ENCODE measurements around the gene LGALS4. TPM values are rescaled to one million over a fixed set of nuclear protein-coding genes. Genes with fewer than 3 reads are reported as not detected.
A peak's percentile ranks its signal among the peaks of the same experiment; 100 is the strongest.
"Not testable (repeated sequence)": the region's sequence is repeated elsewhere in the genome, so short reads cannot be mapped to it uniquely, and the experiment has no call there.

LGALS4 gene
- total and polyA plus RNA-seq, 5 donors from 2014 or later, result 0.10 to 2.1 TPM; not detected in 3

GRCh38 chr19:38830039-38830733, 17.4 kb upstream of the LGALS4 start:
- Mint-ChIP-seq H3K9me3 (no peaks in the 10 kb centered on the region), H3K4me1 (peaks cover 10 to 65% (median 37%) of the 10 kb centered on the region in 4 donors), H3K36me3 (peaks cover 12% of the 10 kb centered on the region), H3K27ac (peak overlapping the region; percentile 43 to 94 (median 91)), H3K27me3 (no peaks in the 10 kb centered on the region), H3K4me3 (peak overlapping the region; percentile 93 to 100 (median 95))
- Histone ChIP-seq H3K9me3 (ENCODE audit: control insufficient read depth in 2 of 2, low read length in 2 of 2) (no peaks in the 10 kb centered on the region), H3K27me3 (ENCODE audit: control insufficient read depth, insufficient read depth, low read length) (no peaks in the 10 kb centered on the region), H3K4me1 (ENCODE audit: control insufficient read depth, insufficient read depth, low read length, poor library complexity, severe bottlenecking) (peaks cover 27% of the 10 kb centered on the region), H3K27ac (ENCODE audit: insufficient read depth, low read length, poor library complexity, severe bottlenecking) (no peak overlapping the region), H3K36me3 (ENCODE audit: control insufficient read depth, insufficient read depth, low read length) (peaks cover 20% of the 10 kb centered on the region), H3K4me3 (ENCODE audit: low read depth, low read length) (peak overlapping the region; percentile 94)
- no peak for ATAC-seq (ENCODE audit: low read depth in 2 of 2)
- no peak for DNase-seq

- not testable (repeated sequence) for H3K9me3 ChIP-seq (ENCODE audit: control insufficient read depth in 2 of 2, low read length in 2 of 2); H3K9me3 Mint-ChIP-seq; H3K4me3 ChIP-seq (ENCODE audit: low read depth, low read length); ATAC-seq (ENCODE audit: low read depth in 2 of 2); DNase-seq; H3K27me3 ChIP-seq (ENCODE audit: control insufficient read depth, insufficient read depth, low read length); H3K27ac ChIP-seq (ENCODE audit: insufficient read depth, low read length, poor library complexity, severe bottlenecking); H3K27ac Mint-ChIP-seq; H3K27me3 Mint-ChIP-seq
- H3K4me1 Mint-ChIP-seq, result peaks cover 11 to 73% (median 42%) of the 10 kb centered on the region in 4 donors
- peaks cover 27% of the 10 kb centered on the region for H3K4me1 ChIP-seq (ENCODE audit: control insufficient read depth, insufficient read depth, low read length, poor library complexity, severe bottlenecking)
- H3K4me3 Mint-ChIP-seq, result peak overlapping the region in 3 of 4 donors; percentile 22 to 93 (median 38)
- H3K36me3 Mint-ChIP-seq, result peaks cover 12% of the 10 kb centered on the region
- H3K36me3 ChIP-seq (ENCODE audit: control insufficient read depth, insufficient read depth, low read length), result peaks cover 20% of the 10 kb centered on the region
Observed at GRCh38 chr19:38829203-38829602, 16.5 kb upstream of the LGALS4 start.

- no peak overlapping the region for H3K27ac Mint-ChIP-seq
- DNase-seq (no peak), ATAC-seq (ENCODE audit: low read depth in 2 of 2) (no peak)
- Histone ChIP-seq H3K36me3 (ENCODE audit: control insufficient read depth, insufficient read depth, low read length) (peaks cover 26% of the 10 kb centered on the region), H3K4me3 (ENCODE audit: low read depth, low read length) (no peak overlapping the region), H3K9me3 (ENCODE audit: control insufficient read depth in 2 of 2, low read length in 2 of 2) (no peaks in the 10 kb centered on the region), H3K27ac (ENCODE audit: insufficient read depth, low read length, poor library complexity, severe bottlenecking) (no peak overlapping the region), H3K27me3 (ENCODE audit: control insufficient read depth, insufficient read depth, low read length) (no peaks in the 10 kb centered on the region), H3K4me1 (ENCODE audit: control insufficient read depth, insufficient read depth, low read length, poor library complexity, severe bottlenecking) (peaks cover 23% of the 10 kb centered on the region)
- H3K27me3 Mint-ChIP-seq, result no peaks in the 10 kb centered on the region
- H3K9me3 Mint-ChIP-seq, result no peaks in the 10 kb centered on the region
- H3K4me3 Mint-ChIP-seq, result peak overlapping the region in 3 of 4 donors; percentile 38 to 70 (median 43)
- peaks cover 28% of the 10 kb centered on the region for H3K36me3 Mint-ChIP-seq
- H3K4me1 Mint-ChIP-seq, result peaks cover 14 to 75% (median 42%) of the 10 kb centered on the region in 4 donors
Observed at GRCh38 chr19:38826856-38827551, 14.3 kb upstream of the LGALS4 start.

GRCh38 chr19:38825936-38826335, 13.2 kb upstream of the LGALS4 start:
- not testable (repeated sequence) for H3K27ac Mint-ChIP-seq; H3K9me3 Mint-ChIP-seq; H3K27me3 Mint-ChIP-seq; H3K9me3 ChIP-seq (ENCODE audit: control insufficient read depth in 2 of 2, low read length in 2 of 2); H3K4me3 ChIP-seq (ENCODE audit: low read depth, low read length); H3K27ac ChIP-seq (ENCODE audit: insufficient read depth, low read length, poor library complexity, severe bottlenecking); DNase-seq; H3K4me3 Mint-ChIP-seq; H3K27me3 ChIP-seq (ENCODE audit: control insufficient read depth, insufficient read depth, low read length); ATAC-seq (ENCODE audit: low read depth in 2 of 2)
- Histone ChIP-seq H3K4me1 (ENCODE audit: control insufficient read depth, insufficient read depth, low read length, poor library complexity, severe bottlenecking) (peaks cover 17% of the 10 kb centered on the region), H3K36me3 (ENCODE audit: control insufficient read depth, insufficient read depth, low read length) (peaks cover 30% of the 10 kb centered on the region)
- peaks cover 9 to 69% (median 36%) of the 10 kb centered on the region in 4 donors for H3K4me1 Mint-ChIP-seq
- H3K36me3 Mint-ChIP-seq, result peaks cover 25% of the 10 kb centered on the region

GRCh38 chr19:38821230-38821825, 8.6 kb upstream of the LGALS4 start:
- Mint-ChIP-seq H3K4me1 (peaks cover 9 to 42% (median 24%) of the 10 kb centered on the region in 4 donors), H3K36me3 (peaks cover 23% of the 10 kb centered on the region)
- H3K4me1 ChIP-seq (ENCODE audit: control insufficient read depth, insufficient read depth, low read length, poor library complexity, severe bottlenecking); H3K27ac ChIP-seq (ENCODE audit: insufficient read depth, low read length, poor library complexity, severe bottlenecking); H3K4me3 ChIP-seq (ENCODE audit: low read depth, low read length); DNase-seq; H3K9me3 Mint-ChIP-seq; ATAC-seq (ENCODE audit: low read depth in 2 of 2); H3K27me3 ChIP-seq (ENCODE audit: control insufficient read depth, insufficient read depth, low read length); H3K4me3 Mint-ChIP-seq; H3K27me3 Mint-ChIP-seq; H3K9me3 ChIP-seq (ENCODE audit: control insufficient read depth in 2 of 2, low read length in 2 of 2); H3K27ac Mint-ChIP-seq: not testable (repeated sequence)
- peaks cover 38% of the 10 kb centered on the region for H3K36me3 ChIP-seq (ENCODE audit: control insufficient read depth, insufficient read depth, low read length)

GRCh38 chr19:38819231-38819920, 6.6 kb upstream of the LGALS4 start:
- no peaks in the 10 kb centered on the region for H3K9me3 ChIP-seq (ENCODE audit: control insufficient read depth in 2 of 2, low read length in 2 of 2)
- Mint-ChIP-seq H3K4me3 (no peak overlapping the region), H3K9me3 (no peaks in the 10 kb centered on the region), H3K27me3 (no peaks in the 10 kb centered on the region), H3K27ac (peak overlapping the region in 1 of 3 donors; percentile 56), H3K36me3 (peaks cover 31% of the 10 kb centered on the region), H3K4me1 (peaks cover 5 to 26% (median 14%) of the 10 kb centered on the region in 4 donors)
- H3K36me3 ChIP-seq (ENCODE audit: control insufficient read depth, insufficient read depth, low read length), result peaks cover 53% of the 10 kb centered on the region
- H3K4me3 ChIP-seq (ENCODE audit: low read depth, low read length), result no peak overlapping the region
- no peaks in the 10 kb centered on the region for H3K4me1 ChIP-seq (ENCODE audit: control insufficient read depth, insufficient read depth, low read length, poor library complexity, severe bottlenecking)
- H3K27ac ChIP-seq (ENCODE audit: insufficient read depth, low read length, poor library complexity, severe bottlenecking), result no peak overlapping the region
- H3K27me3 ChIP-seq (ENCODE audit: control insufficient read depth, insufficient read depth, low read length), result no peaks in the 10 kb centered on the region
- DNase-seq (no peak), ATAC-seq (ENCODE audit: low read depth in 2 of 2) (no peak)

GRCh38 chr19:38817081-38817480, 4.3 kb upstream of the LGALS4 start:
- Histone ChIP-seq H3K9me3 (ENCODE audit: control insufficient read depth in 2 of 2, low read length in 2 of 2) (no peaks in the 10 kb centered on the region), H3K4me1 (ENCODE audit: control insufficient read depth, insufficient read depth, low read length, poor library complexity, severe bottlenecking) (no peaks in the 10 kb centered on the region), H3K36me3 (ENCODE audit: control insufficient read depth, insufficient read depth, low read length) (peaks cover 47% of the 10 kb centered on the region), H3K27ac (ENCODE audit: insufficient read depth, low read length, poor library complexity, severe bottlenecking) (no peak overlapping the region), H3K4me3 (ENCODE audit: low read depth, low read length) (no peak overlapping the region), H3K27me3 (ENCODE audit: control insufficient read depth, insufficient read depth, low read length) (no peaks in the 10 kb centered on the region)
- H3K4me3 Mint-ChIP-seq, result no peak overlapping the region
- no peak for DNase-seq
- H3K27me3 Mint-ChIP-seq, result no peaks in the 10 kb centered on the region
- H3K4me1 Mint-ChIP-seq, result peaks cover 0 to 13% (median 4%) of the 10 kb centered on the region in 4 donors
- no peaks in the 10 kb centered on the region for H3K9me3 Mint-ChIP-seq
- H3K27ac Mint-ChIP-seq, result peak overlapping the region in 1 of 3 donors; percentile 36
- no peak for ATAC-seq (ENCODE audit: low read depth in 2 of 2)
- H3K36me3 Mint-ChIP-seq, result peaks cover 16% of the 10 kb centered on the region
